ENCODE data around the gene ZNF280C.
A peak's percentile ranks its signal among the peaks of the same experiment; 100 is the strongest.

ZNF280C gene

GRCh38 chrX:130268449-130269170 lies at the start of gene ZNF280C:
TSS of gene ZNF280C (minus strand) at chrX:130268899. CDS start at chrX:130260449, 8,450 bp downstream.
- peak within 1 kb of the TSS; percentile 82 for H3K27ac ChIP-seq
- TF ChIP-seq CTCF (conservative IDR thresholded peaks at IDR 0.05) = peak; percentile 54

GRCh38 chrX:130304587-130305368 lies 36.1 kb upstream of the ZNF280C start:
- TF ChIP-seq CTCF (conservative IDR thresholded peaks at IDR 0.05) = no peak
- no peak overlapping the region for H3K27ac ChIP-seq

- H3K27ac ChIP-seq = no peak overlapping the region
- TF ChIP-seq CTCF (conservative IDR thresholded peaks at IDR 0.05) = no peak
These were observed 33.3 kb upstream of the ZNF280C start for GRCh38 chrX:130301977-130302376.

GRCh38 chrX:130301405-130301804 lies 32.7 kb upstream of the ZNF280C start:
- no peak for TF ChIP-seq CTCF (conservative IDR thresholded peaks at IDR 0.05)

GRCh38 chrX:130300010-130300282 lies 31.2 kb upstream of the ZNF280C start:
- TF ChIP-seq CTCF (conservative IDR thresholded peaks at IDR 0.05) = no peak
- H3K27ac ChIP-seq = no peak overlapping the region

More at GRCh38 chrX:130301405-130301804, 32.7 kb upstream of the ZNF280C start:
- H3K27ac ChIP-seq = no peak overlapping the region

- H3K27ac ChIP-seq = no peak overlapping the region
- TF ChIP-seq CTCF (conservative IDR thresholded peaks at IDR 0.05) = no peak
These were observed 30.7 kb upstream of the ZNF280C start for GRCh38 chrX:130299279-130300009.

- no peak overlapping the region for H3K27ac ChIP-seq
These were observed 28.0 kb upstream of the ZNF280C start for GRCh38 chrX:130296743-130297142.

More at GRCh38 chrX:130296743-130297142, 28.0 kb upstream of the ZNF280C start:
- no peak for TF ChIP-seq CTCF (conservative IDR thresholded peaks at IDR 0.05)
